Stimulated activated CD8-positive, alpha-beta memory T cell treated with anti-CD3 and anti-CD28 coated beads, Interleukin-15, amount 100 ng/mL, for 1 hour (primary cell): ENCODE measurements around the gene KPNA6.

Source experiments
- DNase-seq: peaks from one replicate; pipeline ENCODE4 v3.0.0-alpha.2; 2020; ENCODE audit warnings: low read depth

KPNA6 gene

GRCh38 chr1:32219022-32219421 is 111.2 kb downstream of the KPNA6 start:
- DNase-seq, result no peak

GRCh38 chr1:32220746-32221580 is 113.1 kb downstream of the KPNA6 start:
- no peak for DNase-seq

DNA sequence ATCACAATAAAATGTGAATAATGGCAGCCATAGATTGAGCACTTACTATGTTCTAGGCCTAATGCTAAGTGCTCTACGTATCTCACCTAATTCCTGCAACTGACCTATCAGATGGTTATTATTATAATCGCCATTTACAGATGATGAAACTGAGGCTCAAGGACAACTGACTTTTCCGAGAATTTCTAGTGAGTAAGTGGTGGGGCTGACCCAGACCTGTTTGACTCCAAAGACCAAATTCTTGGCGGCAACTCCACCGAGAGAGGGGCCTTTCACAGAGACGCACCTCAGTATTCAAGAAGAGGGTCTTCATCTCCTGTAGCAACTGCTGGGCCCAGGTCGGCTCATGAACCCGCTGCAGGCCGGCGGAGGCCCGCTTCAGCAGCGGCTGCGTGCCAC is 113.7 kb downstream of the KPNA6 start:
- no peak for DNase-seq

- DNase-seq, result peak; percentile 90
Measured at GRCh38 chr1:32221980-32222755, 114.3 kb downstream of the KPNA6 start, which contains the start of the genes EIF3I and TMEM234. TSS of gene EIF3I (plus strand) at chr1:32222407. CDS start at chr1:32222442, 35 bp downstream. TSS of gene TMEM234 (minus strand) at chr1:32222353. CDS start at chr1:32222322, 31 bp downstream.

DNA sequence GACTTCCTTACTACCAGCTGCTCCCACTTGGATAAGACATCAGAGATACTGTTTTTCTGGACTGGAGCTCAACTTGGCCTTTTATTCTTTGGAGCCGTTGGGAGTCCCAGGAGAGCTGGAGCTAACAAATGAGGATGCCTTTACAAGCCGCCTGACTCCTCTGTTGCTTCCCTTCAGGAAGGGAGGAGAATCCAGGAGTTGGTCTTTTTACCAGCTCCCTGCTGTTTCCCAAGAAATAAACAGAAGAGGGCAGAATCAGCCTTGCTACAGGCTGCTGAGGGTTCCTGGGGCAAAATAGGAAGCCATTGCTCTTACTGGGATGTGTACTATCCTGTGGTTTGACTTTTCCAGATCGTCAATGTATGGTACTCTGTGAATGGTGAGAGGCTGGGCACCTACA is 115.8 kb downstream of the KPNA6 start:
- no peak for DNase-seq

- no peak for DNase-seq
Measured at GRCh38 chr1:32224285-32224684, 116.4 kb downstream of the KPNA6 start.
